Measurements from ENCODE around the gene NEK2. TPM values are rescaled to one million over a fixed set of nuclear protein-coding genes. Genes with fewer than 3 reads are reported as not detected.

The NEK2 gene
- total and polyA plus RNA-seq, 2 of the 13 experiments (the other 11 are each of a cell fraction or from before 2014, with no cell fraction given): 10.9 to 40.8 TPM

DNA sequence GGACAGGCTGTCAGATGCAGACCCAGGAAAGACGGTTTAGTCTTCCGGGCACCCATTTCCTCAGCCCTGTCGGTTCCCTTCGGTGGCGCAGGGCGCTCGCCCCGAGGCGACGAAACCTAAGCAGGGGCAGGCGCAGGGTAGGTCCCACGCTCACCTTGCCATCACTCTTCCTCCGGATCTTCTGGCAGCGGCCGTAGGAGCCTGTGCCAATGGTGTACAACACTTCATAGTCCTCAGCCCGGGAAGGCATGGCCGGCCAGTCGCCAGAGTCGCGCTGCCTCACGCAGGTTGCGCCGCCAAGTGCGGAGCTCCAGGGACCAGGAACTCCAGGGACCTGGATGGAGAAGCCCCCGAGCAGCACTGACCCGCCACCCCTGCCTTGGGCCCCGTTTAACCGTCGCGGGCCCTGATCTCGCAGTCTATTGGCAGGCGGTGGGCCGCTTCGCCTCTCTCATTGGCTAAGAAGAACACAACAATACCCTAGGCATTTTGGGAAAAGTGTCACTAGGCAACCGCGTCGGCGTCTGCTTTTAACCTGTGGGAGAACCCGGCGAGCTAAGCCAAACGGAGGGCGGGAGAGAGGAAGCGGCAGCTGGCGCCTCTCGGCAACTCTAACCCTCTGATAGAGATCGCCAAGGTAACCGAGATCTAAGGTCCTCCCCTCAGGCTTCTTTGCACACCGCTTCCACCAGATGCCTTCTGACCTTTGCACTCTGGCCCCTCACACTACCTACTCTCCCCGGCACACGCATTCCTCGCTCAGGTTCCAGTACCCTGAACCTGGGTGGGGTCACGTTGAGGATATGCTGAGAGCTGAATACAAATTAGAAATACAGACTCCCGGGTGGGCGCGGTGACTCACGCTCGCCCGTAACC lies at the start of gene NEK2 (continued):
- TF ChIP-seq, protein P1, sequence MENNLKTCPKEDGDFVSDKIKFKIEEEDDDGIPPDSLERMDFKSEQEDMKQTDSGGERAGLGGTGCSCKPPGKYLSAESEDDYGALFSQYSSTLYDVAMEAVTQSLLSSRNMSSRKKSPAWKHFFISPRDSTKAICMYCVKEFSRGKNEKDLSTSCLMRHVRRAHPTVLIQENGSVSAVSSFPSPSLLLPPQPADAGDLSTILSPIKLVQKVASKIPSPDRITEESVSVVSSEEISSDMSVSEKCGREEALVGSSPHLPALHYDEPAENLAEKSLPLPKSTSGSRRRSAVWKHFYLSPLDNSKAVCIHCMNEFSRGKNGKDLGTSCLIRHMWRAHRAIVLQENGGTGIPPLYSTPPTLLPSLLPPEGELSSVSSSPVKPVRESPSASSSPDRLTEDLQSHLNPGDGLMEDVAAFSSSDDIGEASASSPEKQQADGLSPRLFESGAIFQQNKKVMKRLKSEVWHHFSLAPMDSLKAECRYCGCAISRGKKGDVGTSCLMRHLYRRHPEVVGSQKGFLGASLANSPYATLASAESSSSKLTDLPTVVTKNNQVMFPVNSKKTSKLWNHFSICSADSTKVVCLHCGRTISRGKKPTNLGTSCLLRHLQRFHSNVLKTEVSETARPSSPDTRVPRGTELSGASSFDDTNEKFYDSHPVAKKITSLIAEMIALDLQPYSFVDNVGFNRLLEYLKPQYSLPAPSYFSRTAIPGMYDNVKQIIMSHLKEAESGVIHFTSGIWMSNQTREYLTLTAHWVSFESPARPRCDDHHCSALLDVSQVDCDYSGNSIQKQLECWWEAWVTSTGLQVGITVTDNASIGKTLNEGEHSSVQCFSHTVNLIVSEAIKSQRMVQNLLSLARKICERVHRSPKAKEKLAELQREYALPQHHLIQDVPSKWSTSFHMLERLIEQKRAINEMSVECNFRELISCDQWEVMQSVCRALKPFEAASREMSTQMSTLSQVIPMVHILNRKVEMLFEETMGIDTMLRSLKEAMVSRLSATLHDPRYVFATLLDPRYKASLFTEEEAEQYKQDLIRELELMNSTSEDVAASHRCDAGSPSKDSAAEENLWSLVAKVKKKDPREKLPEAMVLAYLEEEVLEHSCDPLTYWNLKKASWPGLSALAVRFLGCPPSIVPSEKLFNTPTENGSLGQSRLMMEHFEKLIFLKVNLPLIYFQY (CRISPR knock-in tag; IDR thresholded peaks at IDR 0.05; ENCODE audit: borderline replicate concordance): 0 out of 2 replicates have a peak, but pooled peaks have one; percentile 53
- TF ChIP-seq, protein P2, sequence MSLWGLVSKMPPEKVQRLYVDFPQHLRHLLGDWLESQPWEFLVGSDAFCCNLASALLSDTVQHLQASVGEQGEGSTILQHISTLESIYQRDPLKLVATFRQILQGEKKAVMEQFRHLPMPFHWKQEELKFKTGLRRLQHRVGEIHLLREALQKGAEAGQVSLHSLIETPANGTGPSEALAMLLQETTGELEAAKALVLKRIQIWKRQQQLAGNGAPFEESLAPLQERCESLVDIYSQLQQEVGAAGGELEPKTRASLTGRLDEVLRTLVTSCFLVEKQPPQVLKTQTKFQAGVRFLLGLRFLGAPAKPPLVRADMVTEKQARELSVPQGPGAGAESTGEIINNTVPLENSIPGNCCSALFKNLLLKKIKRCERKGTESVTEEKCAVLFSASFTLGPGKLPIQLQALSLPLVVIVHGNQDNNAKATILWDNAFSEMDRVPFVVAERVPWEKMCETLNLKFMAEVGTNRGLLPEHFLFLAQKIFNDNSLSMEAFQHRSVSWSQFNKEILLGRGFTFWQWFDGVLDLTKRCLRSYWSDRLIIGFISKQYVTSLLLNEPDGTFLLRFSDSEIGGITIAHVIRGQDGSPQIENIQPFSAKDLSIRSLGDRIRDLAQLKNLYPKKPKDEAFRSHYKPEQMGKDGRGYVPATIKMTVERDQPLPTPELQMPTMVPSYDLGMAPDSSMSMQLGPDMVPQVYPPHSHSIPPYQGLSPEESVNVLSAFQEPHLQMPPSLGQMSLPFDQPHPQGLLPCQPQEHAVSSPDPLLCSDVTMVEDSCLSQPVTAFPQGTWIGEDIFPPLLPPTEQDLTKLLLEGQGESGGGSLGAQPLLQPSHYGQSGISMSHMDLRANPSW (CRISPR knock-in tag; IDR thresholded peaks at IDR 0.05; ENCODE audit: borderline replicate concordance): peak; percentile 98
- TF ChIP-seq ZC3H4 (CRISPR knock-in tag; IDR thresholded peaks at IDR 0.05; ENCODE audit: borderline replicate concordance): no peak
- peak; percentile 99 for TF ChIP-seq SIN3B (IDR thresholded peaks at IDR 0.05; ENCODE audit: low read length)
- TF ChIP-seq, protein P3, sequence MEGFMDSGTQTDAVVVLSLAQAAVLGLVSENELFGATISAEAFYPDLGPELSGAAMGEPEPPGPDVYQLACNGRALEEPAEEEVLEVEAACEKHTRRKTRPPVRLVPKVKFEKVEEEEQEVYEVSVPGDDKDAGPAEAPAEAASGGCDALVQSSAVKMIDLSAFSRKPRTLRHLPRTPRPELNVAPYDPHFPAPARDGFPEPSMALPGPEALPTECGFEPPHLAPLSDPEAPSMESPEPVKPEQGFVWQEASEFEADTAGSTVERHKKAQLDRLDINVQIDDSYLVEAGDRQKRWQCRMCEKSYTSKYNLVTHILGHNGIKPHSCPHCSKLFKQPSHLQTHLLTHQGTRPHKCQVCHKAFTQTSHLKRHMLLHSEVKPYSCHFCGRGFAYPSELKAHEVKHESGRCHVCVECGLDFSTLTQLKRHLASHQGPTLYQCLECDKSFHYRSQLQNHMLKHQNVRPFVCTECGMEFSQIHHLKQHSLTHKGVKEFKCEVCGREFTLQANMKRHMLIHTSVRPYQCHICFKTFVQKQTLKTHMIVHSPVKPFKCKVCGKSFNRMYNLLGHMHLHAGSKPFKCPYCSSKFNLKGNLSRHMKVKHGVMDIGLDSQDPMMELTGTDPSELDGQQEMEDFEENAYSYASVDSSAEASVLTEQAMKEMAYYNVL (CRISPR knock-in tag; IDR thresholded peaks at IDR 0.05; ENCODE audit: borderline replicate concordance): no peak; the same call in 1 of the 2 replicates
- TF ChIP-seq, protein P4, sequence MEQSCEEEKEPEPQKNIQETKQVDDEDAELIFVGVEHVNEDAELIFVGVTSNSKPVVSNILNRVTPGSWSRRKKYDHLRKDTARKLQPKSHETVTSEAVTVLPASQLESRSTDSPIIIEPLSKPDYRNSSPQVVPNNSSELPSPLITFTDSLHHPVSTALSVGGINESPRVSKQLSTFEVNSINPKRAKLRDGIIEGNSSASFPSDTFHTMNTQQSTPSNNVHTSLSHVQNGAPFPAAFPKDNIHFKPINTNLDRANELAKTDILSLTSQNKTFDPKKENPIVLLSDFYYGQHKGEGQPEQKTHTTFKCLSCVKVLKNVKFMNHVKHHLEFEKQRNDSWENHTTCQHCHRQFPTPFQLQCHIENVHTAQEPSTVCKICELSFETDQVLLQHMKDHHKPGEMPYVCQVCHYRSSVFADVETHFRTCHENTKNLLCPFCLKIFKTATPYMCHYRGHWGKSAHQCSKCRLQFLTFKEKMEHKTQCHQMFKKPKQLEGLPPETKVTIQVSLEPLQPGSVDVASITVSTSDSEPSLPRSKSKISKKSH (CRISPR knock-in tag; IDR thresholded peaks at IDR 0.05; ENCODE audit: borderline replicate concordance): no peak
- 0 out of 2 replicates have a peak, but pooled peaks have one; percentile 81 for TF ChIP-seq ZNF556 (CRISPR knock-in tag; IDR thresholded peaks at IDR 0.05; ENCODE audit: borderline replicate concordance)
- TF ChIP-seq ZNF790 (CRISPR knock-in tag; IDR thresholded peaks at IDR 0.05; ENCODE audit: borderline replicate concordance): no peak
- no peak; the same call in 1 of the 2 replicates for TF ChIP-seq ZNF569 (CRISPR knock-in tag; IDR thresholded peaks at IDR 0.05; ENCODE audit: borderline replicate concordance)
- TF ChIP-seq ETV5 (CRISPR knock-in tag; IDR thresholded peaks at IDR 0.05; ENCODE audit: borderline replicate concordance): peak; percentile 48; the same call in 1 of the 2 replicates
- TF ChIP-seq, protein P5, sequence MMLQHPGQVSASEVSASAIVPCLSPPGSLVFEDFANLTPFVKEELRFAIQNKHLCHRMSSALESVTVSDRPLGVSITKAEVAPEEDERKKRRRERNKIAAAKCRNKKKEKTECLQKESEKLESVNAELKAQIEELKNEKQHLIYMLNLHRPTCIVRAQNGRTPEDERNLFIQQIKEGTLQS (CRISPR knock-in tag; IDR thresholded peaks at IDR 0.05): peak; percentile 100
- TF ChIP-seq, protein P6, sequence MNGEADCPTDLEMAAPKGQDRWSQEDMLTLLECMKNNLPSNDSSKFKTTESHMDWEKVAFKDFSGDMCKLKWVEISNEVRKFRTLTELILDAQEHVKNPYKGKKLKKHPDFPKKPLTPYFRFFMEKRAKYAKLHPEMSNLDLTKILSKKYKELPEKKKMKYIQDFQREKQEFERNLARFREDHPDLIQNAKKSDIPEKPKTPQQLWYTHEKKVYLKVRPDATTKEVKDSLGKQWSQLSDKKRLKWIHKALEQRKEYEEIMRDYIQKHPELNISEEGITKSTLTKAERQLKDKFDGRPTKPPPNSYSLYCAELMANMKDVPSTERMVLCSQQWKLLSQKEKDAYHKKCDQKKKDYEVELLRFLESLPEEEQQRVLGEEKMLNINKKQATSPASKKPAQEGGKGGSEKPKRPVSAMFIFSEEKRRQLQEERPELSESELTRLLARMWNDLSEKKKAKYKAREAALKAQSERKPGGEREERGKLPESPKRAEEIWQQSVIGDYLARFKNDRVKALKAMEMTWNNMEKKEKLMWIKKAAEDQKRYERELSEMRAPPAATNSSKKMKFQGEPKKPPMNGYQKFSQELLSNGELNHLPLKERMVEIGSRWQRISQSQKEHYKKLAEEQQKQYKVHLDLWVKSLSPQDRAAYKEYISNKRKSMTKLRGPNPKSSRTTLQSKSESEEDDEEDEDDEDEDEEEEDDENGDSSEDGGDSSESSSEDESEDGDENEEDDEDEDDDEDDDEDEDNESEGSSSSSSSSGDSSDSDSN (CRISPR knock-in tag; IDR thresholded peaks at IDR 0.05): peak; percentile 71
- TF ChIP-seq ELF1 (CRISPR knock-in tag; IDR thresholded peaks at IDR 0.05): peak; percentile 69; the same call in 1 of the 2 replicates

Measured in HepG2 (cell line).